Tibial nerve (tissue), 4 donors: ENCODE data around the gene FAM3B.

Experiments
- CTCF ChIP-seq, 5 experiments: fragments of 200-600 bp in 3 of 5; fragments of 450-650 bp in 2 of 5; sonication (generic) in 3 of 5; IDR thresholded peaks; one replicate each; pipeline ENCODE4 v1.5.1; 2016 to 2019; ENCODE audit warnings: antibody characterized with exemption in 5 of 5, mild to moderate bottlenecking in 3 of 5, moderate library complexity in 2 of 5
- EP300 ChIP-seq, 2 donors: sonication (generic); formaldehyde crosslinking; IDR thresholded peaks; one replicate each; pipeline ENCODE4 v1.6.1; 2017; ENCODE audit warnings: antibody characterized with exemption in 2 of 2, mild to moderate bottlenecking in 1 of 2

- no peak for TF ChIP-seq EP300 (IDR thresholded peaks at IDR 0.05)
- no peak for TF ChIP-seq CTCF (IDR thresholded peaks at IDR 0.05)
These were observed 21.9 kb upstream of the FAM3B start for GRCh38 chr21:41294548-41295231.
